OCI-LY7 (cell line): ENCODE results near the gene ALK. TPM values are rescaled to one million over a fixed set of nuclear protein-coding genes. Genes with fewer than 3 reads are reported as not detected.

Experiments
- BruUV-seq: library from RNA; stranded (reverse); fragments of 400-500 nt; replicated peaks from 2 replicates; lab custom pipeline; 2021; lab: Mats Ljungman, UMichigan
- CTCF ChIA-PET: fragments of 300-600 bp; sonication (Branson Sonifier 250); formaldehyde crosslinking; loops from one replicate; lab custom pipeline; 2022; ENCODE audit warnings: antibody characterized with exemption; ENCODE audit not compliant: unreplicated experiment; lab: Charles Lee
- POLR2A ChIA-PET: fragments of 300-600 bp; sonication (Branson Sonifier 250); formaldehyde crosslinking; loops from one replicate; lab custom pipeline; 2022; ENCODE audit warnings: antibody characterized with exemption; lab: Charles Lee
- DNase-seq: peaks from one replicate; pipeline ENCODE4 v3.0.0-alpha.2; 2015; ENCODE audit warnings: low spot score
- H2AFZ ChIP-seq: fragments of 200-600 bp; sonication (generic), shearing (Covaris generic); 2 replicates; pipeline ENCODE4 v1.6.1; 2014; ENCODE audit warnings: mild to moderate bottlenecking, antibody characterized with exemption, low read length, moderate library complexity
- H3K27ac ChIP-seq: fragments of 200-600 bp; sonication (generic); 2 replicates; pipeline ENCODE4 v1.5.1; 2014; ENCODE audit warnings: mixed run types, low read depth, mild to moderate bottlenecking, moderate library complexity, low read length, inconsistent platforms; ENCODE audit not compliant: poor library complexity, severe bottlenecking
- H3K36me3 ChIP-seq: fragments of 200-600 bp; sonication (generic); 2 replicates; pipeline ENCODE4 v1.6.1; 2014; ENCODE audit warnings: mild to moderate bottlenecking, antibody characterized with exemption, low read length, moderate library complexity, mixed read lengths; ENCODE audit not compliant: insufficient read depth
- H3K4me1 ChIP-seq: fragments of 200-600 bp; sonication (generic); 2 replicates; pipeline ENCODE4 v1.5.1; 2014; ENCODE audit warnings: mild to moderate bottlenecking, low read length; ENCODE audit not compliant: insufficient read depth, poor library complexity, severe bottlenecking
- H3K4me2 ChIP-seq: fragments of 200-600 bp; sonication (generic); 2 replicates; pipeline ENCODE4 v1.6.1; 2014; ENCODE audit warnings: mild to moderate bottlenecking, low read length
- H3K4me3 ChIP-seq: fragments of 200-600 bp; sonication (generic); 2 replicates; pipeline ENCODE4 v1.5.1; 2014; ENCODE audit warnings: mild to moderate bottlenecking, low read depth, low read length; ENCODE audit not compliant: poor library complexity, severe bottlenecking
- H3K79me2 ChIP-seq: fragments of 200-600 bp; sonication (generic); 2 replicates; pipeline ENCODE4 v1.6.1; 2016; ENCODE audit warnings: low read depth, mild to moderate bottlenecking, low read length, moderate library complexity, mixed read lengths; ENCODE audit not compliant: insufficient read depth
- H3K9me2 ChIP-seq: fragments of 200-600 bp; sonication (generic); 2 replicates; pipeline ENCODE4 v1.6.1; 2016; ENCODE audit warnings: mild to moderate bottlenecking, low read length, mixed read lengths; ENCODE audit not compliant: insufficient read depth
- H3K9me3 ChIP-seq: fragments of 200-600 bp; sonication (generic); 2 replicates; pipeline ENCODE4 v1.6.1; 2014; ENCODE audit warnings: mild to moderate bottlenecking, mixed run types, low read length, mixed read lengths
- H4K20me1 ChIP-seq: fragments of 200-600 bp; sonication (generic); 2 replicates; pipeline ENCODE4 v1.6.1; 2014; ENCODE audit warnings: mild to moderate bottlenecking, antibody characterized with exemption, low read length, moderate library complexity, mixed read lengths; ENCODE audit not compliant: insufficient read depth
- CTCF ChIP-seq: fragments of 200-600 bp; sonication (generic); conservative IDR thresholded peaks from 2 replicates; pipeline ENCODE4 v1.5.1; 2014; ENCODE audit warnings: mild to moderate bottlenecking, antibody characterized with exemption, low read length, moderate library complexity, mixed read lengths
- EZH2phosphoT487 ChIP-seq: fragments of 200-600 bp; sonication (generic); IDR thresholded peaks from 2 replicates; pipeline ENCODE4 v1.6.1; 2018; ENCODE audit warnings: low read depth, borderline replicate concordance, mild to moderate bottlenecking, mixed run types, antibody characterized with exemption, low read length, moderate library complexity, mixed read lengths
- intact Hi-C: fragments of 100-400 bp; cut with micrococcal nuclease; formaldehyde crosslinking; loops from one replicate; pipeline ENCODE4 v1.10.0; 2022; ENCODE audit not compliant: unreplicated experiment
- total RNA-seq, 2 experiments: library from RNA; depleted of rRNA in 1 of 2; stranded (reverse); fragments of >200 nt in 1 of 2; shearing (Covaris generic) in 1 of 2; gene quantifications; 2 replicates each; pipeline ENCODE4 v1.2.3, GENCODE V29; 2014 to 2022

Gene ALK
- total RNA-seq, 2 experiments from 2014 or later: 0.09 TPM; not detected in 1

GRCh38 chr2:29307519-29307918 lies 613.9 kb downstream of the ALK start:
- Histone ChIP-seq H3K4me3 (no peak overlapping the region), H3K79me2 (no peaks in the 10 kb centered on the region), H3K9me2 (no peaks in the 10 kb centered on the region), H4K20me1 (no peaks in the 10 kb centered on the region), H3K9me3 (no peaks in the 10 kb centered on the region), H3K4me2 (no peak overlapping the region), H2AFZ (no peak overlapping the region), H3K27ac (no peak overlapping the region), H3K4me1 (no peaks in the 10 kb centered on the region), H3K36me3 (no peaks in the 10 kb centered on the region)
- ChIA-PET CTCF (no interaction called here), POLR2A (no interaction called here)
- intact Hi-C loops: no loop called here
- DNase-seq: no peak
- BruUV-seq: no TSS peak
- TF ChIP-seq CTCF (no peak), EZH2phosphoT487 (no peak)

- intact Hi-C loops: no loop called here
- Histone ChIP-seq H3K79me2 (no peaks in the 10 kb centered on the region), H3K27ac (no peak overlapping the region), H3K9me2 (no peaks in the 10 kb centered on the region), H4K20me1 (no peaks in the 10 kb centered on the region), H3K4me2 (no peak overlapping the region), H3K4me1 (no peaks in the 10 kb centered on the region), H2AFZ (no peak overlapping the region), H3K4me3 (no peak overlapping the region), H3K36me3 (no peaks in the 10 kb centered on the region), H3K9me3 (no peaks in the 10 kb centered on the region)
- no TSS peak for BruUV-seq
- DNase-seq: no peak
- ChIA-PET POLR2A (no interaction called here), CTCF (no interaction called here)
- TF ChIP-seq CTCF: no peak
- TF ChIP-seq EZH2phosphoT487: no peak
Measured at GRCh38 chr2:29305762-29306161, 615.6 kb downstream of the ALK start.

GRCh38 chr2:29304399-29305060 lies 616.9 kb downstream of the ALK start:
- Histone ChIP-seq H3K79me2 (no peaks in the 10 kb centered on the region), H3K9me2 (no peaks in the 10 kb centered on the region), H3K36me3 (no peaks in the 10 kb centered on the region), H2AFZ (no peak overlapping the region), H3K4me3 (no peak overlapping the region), H4K20me1 (no peaks in the 10 kb centered on the region), H3K4me1 (no peaks in the 10 kb centered on the region), H3K9me3 (no peaks in the 10 kb centered on the region), H3K4me2 (no peak overlapping the region), H3K27ac (no peak overlapping the region)
- TF ChIP-seq EZH2phosphoT487: no peak
- TF ChIP-seq CTCF: no peak
- no TSS peak for BruUV-seq
- DNase-seq: no peak
- intact Hi-C loops: no loop called here
- ChIA-PET CTCF (no interaction called here), POLR2A (no interaction called here)
